C4-2B (cell line): ENCODE data around the gene RBM6.

Experiments
- CTCF ChIP-seq: fragments of 450-650 bp; conservative IDR thresholded peaks from 2 replicates; pipeline ENCODE4 v1.5.1; 2017; ENCODE audit warnings: mild to moderate bottlenecking
- ZFX ChIP-seq: fragments of 450-650 bp; IDR thresholded peaks from 2 replicates; pipeline ENCODE4 v1.6.1; 2017

GRCh38 chr3:50008931-50009330, 69.0 kb downstream of the RBM6 start:
- no peak for TF ChIP-seq CTCF
- no peak for TF ChIP-seq ZFX
